Gastroesophageal sphincter (tissue), 4 donors: ENCODE results near the gene SUMO4. TPM values are rescaled to one million over a fixed set of nuclear protein-coding genes. Genes with fewer than 3 reads are reported as not detected.

Experiments used
- ATAC-seq: fragments of 150-250 bp; one replicate; pipeline ENCODE4 v1.9.1; 2016; ENCODE audit warnings: mild to moderate bottlenecking, moderate library complexity
- H3K27ac ChIP-seq, 4 donors: fragments of 200-600 bp; sonication (generic) in 3 of 4; 1 replicate in 3 of 4; 2 replicates in 1 of 4; pipeline ENCODE4 v1.5.1; 2016 to 2019
- H3K27me3 ChIP-seq: fragments of 200-600 bp; sonication (generic); one replicate; pipeline ENCODE4 v1.5.1; 2019
- H3K36me3 ChIP-seq, 2 donors: fragments of 200-600 bp; sonication (generic); one replicate each; pipeline ENCODE4 v1.5.1; 2019; ENCODE audit warnings: control low read depth in 1 of 2
- H3K4me1 ChIP-seq, 3 donors: fragments of 200-600 bp; sonication (generic); 1 replicate in 2 of 3; 2 replicates in 1 of 3; pipeline ENCODE4 v1.5.1; 2016 to 2019; ENCODE audit warnings: control low read depth in 2 of 3
- H3K4me3 ChIP-seq, 2 donors: fragments of 200-600 bp; sonication (generic); one replicate each; pipeline ENCODE4 v1.5.1; 2019; ENCODE audit warnings: mild to moderate bottlenecking in 1 of 2, moderate library complexity in 1 of 2
- H3K9me3 ChIP-seq, 3 donors: fragments of 200-600 bp; sonication (generic); one replicate each; pipeline ENCODE4 v1.5.1; 2017 to 2019; ENCODE audit warnings: control low read depth in 2 of 3
- EP300 ChIP-seq: sonication (generic); formaldehyde crosslinking; IDR thresholded peaks from one replicate; pipeline ENCODE4 v1.6.1; 2017; ENCODE audit warnings: antibody characterized with exemption, mild to moderate bottlenecking
- POLR2A ChIP-seq, 2 donors: fragments of 450-650 bp; IDR thresholded peaks; one replicate each; pipeline ENCODE4 v1.6.1; 2017; ENCODE audit warnings: antibody characterized with exemption in 2 of 2, mild to moderate bottlenecking in 2 of 2, moderate library complexity in 1 of 2
- POLR2AphosphoS5 ChIP-seq: sonication (generic); formaldehyde crosslinking; IDR thresholded peaks from one replicate; pipeline ENCODE4 v1.6.1; 2017; ENCODE audit warnings: antibody characterized with exemption
- WGBS, 2 donors: methylation state at CpG; one replicate each; pipeline ENCODE4 v1.1.5; 2018; ENCODE audit warnings: low coverage in 1 of 2; 5-methylcytosine and 5-hydroxymethylcytosine counted together
- total RNA-seq, 4 donors: library from RNA; depleted of rRNA; stranded (reverse); fragments of >200 nt; gene quantifications; one replicate each; pipeline ENCODE4 v1.1.0, GENCODE V29; 2016
- TF ChIP-seq, protein P1 (sequence below), 4 experiments: fragments of 200-600 bp in 2 of 4; fragments of 450-650 bp in 2 of 4; sonication (generic) in 1 of 4; IDR thresholded peaks; one replicate each; pipeline ENCODE4 v1.5.1; 2017 to 2019; ENCODE audit warnings: antibody characterized with exemption in 4 of 4, mild to moderate bottlenecking in 2 of 4, moderate library complexity in 2 of 4

SUMO4 gene
- 1 to 10 TPM in 3 of 4 donors, not detected in 1; 1.9 to 2.4 (median 2.0) TPM for total RNA-seq

DNA sequence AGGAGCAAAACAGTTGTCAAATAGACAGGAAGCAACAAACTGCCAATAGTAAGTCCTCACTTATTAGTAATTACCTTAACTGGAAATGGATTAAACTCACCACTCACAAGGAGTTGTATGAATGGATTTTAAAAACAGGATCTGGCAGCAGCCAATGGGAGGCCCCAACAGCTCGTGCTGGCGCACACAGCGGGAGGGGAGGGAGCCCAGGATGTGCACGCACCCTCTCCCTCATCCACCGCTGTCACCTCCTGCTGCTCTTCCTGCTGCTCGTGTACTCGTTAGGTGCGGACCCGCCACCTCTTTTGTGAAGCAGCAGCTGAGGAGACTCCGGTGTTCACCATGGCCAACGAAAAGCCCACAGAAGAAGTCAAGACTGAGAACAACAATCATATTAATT lies at the start of gene SUMO4:
TSS of gene SUMO4 (plus strand) at position 213 of the 400 bp plus-strand sequence. CDS start at position 343, 130 bp downstream.
- WGBS, 2 donors = 100% methylated on average over 5 of the region's 11 CpGs; no CpG with 5 or more reads in 1 of the 2 donors
- no peaks in the 10 kb centered on the region for H3K27me3 ChIP-seq
- no peak within 1 kb of the TSS for H3K27ac ChIP-seq
- no peak within 1 kb of the TSS for H3K4me3 ChIP-seq
- no peaks in the 10 kb centered on the region for H3K4me1 ChIP-seq
- TF ChIP-seq EP300 = no peak
- no peak for TF ChIP-seq POLR2AphosphoS5
- TF ChIP-seq POLR2A (IDR thresholded peaks at IDR 0.05) = no peak
- TF ChIP-seq, protein P1, sequence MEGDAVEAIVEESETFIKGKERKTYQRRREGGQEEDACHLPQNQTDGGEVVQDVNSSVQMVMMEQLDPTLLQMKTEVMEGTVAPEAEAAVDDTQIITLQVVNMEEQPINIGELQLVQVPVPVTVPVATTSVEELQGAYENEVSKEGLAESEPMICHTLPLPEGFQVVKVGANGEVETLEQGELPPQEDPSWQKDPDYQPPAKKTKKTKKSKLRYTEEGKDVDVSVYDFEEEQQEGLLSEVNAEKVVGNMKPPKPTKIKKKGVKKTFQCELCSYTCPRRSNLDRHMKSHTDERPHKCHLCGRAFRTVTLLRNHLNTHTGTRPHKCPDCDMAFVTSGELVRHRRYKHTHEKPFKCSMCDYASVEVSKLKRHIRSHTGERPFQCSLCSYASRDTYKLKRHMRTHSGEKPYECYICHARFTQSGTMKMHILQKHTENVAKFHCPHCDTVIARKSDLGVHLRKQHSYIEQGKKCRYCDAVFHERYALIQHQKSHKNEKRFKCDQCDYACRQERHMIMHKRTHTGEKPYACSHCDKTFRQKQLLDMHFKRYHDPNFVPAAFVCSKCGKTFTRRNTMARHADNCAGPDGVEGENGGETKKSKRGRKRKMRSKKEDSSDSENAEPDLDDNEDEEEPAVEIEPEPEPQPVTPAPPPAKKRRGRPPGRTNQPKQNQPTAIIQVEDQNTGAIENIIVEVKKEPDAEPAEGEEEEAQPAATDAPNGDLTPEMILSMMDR (IDR thresholded peaks at IDR 0.05) = no peak
- no peaks in the 10 kb centered on the region for H3K9me3 ChIP-seq
- H3K36me3 ChIP-seq = peaks cover 0 to 57% of the 10 kb centered on the region in 2 donors
- ATAC-seq = no peak

DNA sequence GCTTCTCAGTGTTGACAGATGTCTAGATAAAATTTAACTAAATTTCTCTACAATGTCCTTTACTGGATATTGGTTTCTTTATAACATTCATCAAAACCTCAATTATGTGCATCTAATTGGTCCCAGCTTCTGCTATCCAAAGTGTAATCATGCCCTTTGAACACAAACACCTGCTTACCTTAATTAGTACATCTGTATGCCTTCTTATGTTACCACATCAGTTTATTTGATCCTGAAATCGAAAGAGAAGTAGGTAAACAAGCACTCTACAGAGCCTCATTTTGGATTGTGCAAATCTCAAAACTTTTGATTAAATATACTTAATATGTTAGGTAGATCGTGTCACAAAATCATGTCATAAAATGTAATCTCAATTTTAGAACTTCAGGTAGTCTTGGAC lies 46.1 kb upstream of the SUMO4 start:
- no peaks in the 10 kb centered on the region for H3K27me3 ChIP-seq
- H3K4me3 ChIP-seq = no peak overlapping the region
- peaks cover 0 to 20% (median 1%) of the 10 kb centered on the region in 3 donors for H3K4me1 ChIP-seq
- no peak for TF ChIP-seq POLR2A (IDR thresholded peaks at IDR 0.05)
- no peak for TF ChIP-seq EP300
- no peak for TF ChIP-seq POLR2AphosphoS5
- TF ChIP-seq, protein P1 (IDR thresholded peaks at IDR 0.05) = no peak
- no peaks in the 10 kb centered on the region for H3K9me3 ChIP-seq
- no peaks in the 10 kb centered on the region for H3K36me3 ChIP-seq
- 96 to 100% methylated on average over 1 to 2 of the region's 2 CpGs for WGBS, 2 donors
- no peak for ATAC-seq
- H3K27ac ChIP-seq = no peak overlapping the region

DNA sequence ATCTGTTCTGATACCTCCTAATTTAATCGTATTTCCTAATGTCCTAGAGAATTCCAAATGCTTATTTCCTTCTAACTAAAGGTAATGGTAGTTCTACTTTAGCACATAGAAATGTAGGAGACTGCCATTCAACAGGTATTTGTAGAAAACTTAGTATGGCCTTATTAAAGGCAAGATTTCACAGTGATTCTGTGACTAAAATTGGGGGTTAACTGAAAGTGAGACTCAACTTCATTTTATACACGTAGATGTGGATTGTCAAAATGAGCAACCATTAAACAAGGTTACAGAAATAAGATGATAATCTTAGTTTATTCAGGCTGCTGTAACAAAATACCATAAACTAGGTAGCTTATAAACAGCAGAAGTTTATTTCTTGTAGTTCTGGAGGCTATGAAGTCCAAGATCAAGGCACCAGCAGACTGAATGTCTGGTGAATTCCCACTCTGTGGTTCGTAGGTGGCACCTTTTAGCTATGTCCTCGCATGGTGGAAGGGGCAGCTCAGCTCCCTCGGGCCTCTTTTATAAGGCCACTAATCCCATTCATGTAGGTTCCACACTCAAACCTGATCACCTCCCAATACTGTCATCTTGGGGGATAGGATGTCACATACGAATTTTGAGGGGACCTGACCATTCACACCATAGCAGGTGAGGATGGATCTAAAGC lies 43.8 kb upstream of the SUMO4 start:
- Histone ChIP-seq H3K4me3 (no peak overlapping the region), H3K9me3 (no peaks in the 10 kb centered on the region), H3K36me3 (no peaks in the 10 kb centered on the region), H3K27me3 (no peaks in the 10 kb centered on the region), H3K27ac (no peak overlapping the region), H3K4me1 (peaks cover 4 to 40% (median 5%) of the 10 kb centered on the region in 3 donors)
- TF ChIP-seq POLR2AphosphoS5 (no peak), EP300 (no peak), POLR2A (IDR thresholded peaks at IDR 0.05) (no peak)
- TF ChIP-seq, protein P1 (IDR thresholded peaks at IDR 0.05) = no peak
- WGBS, 2 donors = 84 to 86% methylated on average over 6 of the region's 6 CpGs
- no peak for ATAC-seq

DNA sequence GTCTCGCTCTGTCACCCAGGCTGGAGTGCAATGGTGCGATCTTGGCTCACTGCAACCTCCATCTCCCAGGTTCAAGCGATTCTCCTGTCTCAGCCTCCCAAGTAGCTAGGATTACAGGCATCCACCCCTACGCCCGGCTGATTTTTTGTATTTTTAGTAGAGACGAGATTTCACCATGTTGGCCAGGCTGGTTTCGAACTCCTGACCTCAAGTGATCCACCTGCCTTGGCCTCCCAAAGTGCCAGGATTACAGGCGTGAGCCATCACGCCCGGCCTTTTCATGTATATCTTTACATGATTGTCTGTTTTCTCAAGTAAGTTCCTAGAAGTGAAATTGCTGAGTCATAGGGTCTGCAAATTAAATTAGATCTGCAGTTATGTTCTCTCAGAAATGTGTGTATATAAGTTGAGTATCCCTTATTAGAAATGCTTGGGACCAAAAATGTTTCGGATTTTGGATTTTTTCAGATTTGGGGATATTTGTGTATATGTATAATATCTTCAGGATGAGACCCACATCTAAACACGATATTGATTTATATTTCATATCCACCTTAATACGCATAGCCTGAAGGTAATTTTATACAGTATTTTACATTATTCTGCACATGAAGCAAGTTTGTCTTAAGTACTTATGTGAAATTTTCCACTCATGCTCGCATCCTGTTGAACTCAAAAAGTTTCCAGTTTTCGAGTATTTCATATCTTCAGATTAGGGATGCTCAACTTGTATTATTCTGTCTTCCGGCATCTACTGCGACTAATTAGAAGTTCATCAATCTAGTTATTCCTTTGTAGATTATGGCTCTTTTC lies 42.1 kb upstream of the SUMO4 start:
- Histone ChIP-seq H3K27ac (no peak overlapping the region), H3K27me3 (no peaks in the 10 kb centered on the region), H3K9me3 (no peaks in the 10 kb centered on the region), H3K4me3 (no peak overlapping the region), H3K4me1 (peaks cover 4 to 40% (median 5%) of the 10 kb centered on the region in 3 donors), H3K36me3 (no peaks in the 10 kb centered on the region)
- WGBS, 2 donors = 91 to 98% methylated on average over 17 of the region's 17 CpGs
- ATAC-seq = no peak
- TF ChIP-seq, protein P1 (IDR thresholded peaks at IDR 0.05) = no peak
- TF ChIP-seq POLR2A (IDR thresholded peaks at IDR 0.05) = no peak
- no peak for TF ChIP-seq EP300
- TF ChIP-seq POLR2AphosphoS5 = no peak
